Superior temporal gyrus (tissue), 1 donor: Measurements from ENCODE around the gene NT5C1A.
A peak's percentile ranks its signal among the peaks of the same experiment; 100 is the strongest.

Experiments
- DNase-seq: peaks from one replicate; pipeline ENCODE4 v3.0.0-alpha.2; 2016; ENCODE audit errors: extremely low spot score

NT5C1A gene

GRCh38 chr1:39671793-39672550, at the start of gene NT5C1A:
TSS of gene NT5C1A (minus strand) at chr1:39672107. CDS start at chr1:39672038, 69 bp downstream.
- DNase-seq, result no peak

- no peak for DNase-seq
Measured at GRCh38 chr1:39721664-39722063, 49.8 kb upstream of the NT5C1A start.

- peak; percentile 90 for DNase-seq
Measured at GRCh38 chr1:39720094-39720999, 48.4 kb upstream of the NT5C1A start.

GRCh38 chr1:39717809-39718208, 45.9 kb upstream of the NT5C1A start:
- no peak for DNase-seq

GRCh38 chr1:39713557-39713956, 41.6 kb upstream of the NT5C1A start:
- DNase-seq, result no peak

- DNase-seq, result no peak
Measured at GRCh38 chr1:39711966-39712340, 40.0 kb upstream of the NT5C1A start.

GRCh38 chr1:39711104-39711965, 39.4 kb upstream of the NT5C1A start:
- no peak for DNase-seq

- no peak for DNase-seq
Measured at GRCh38 chr1:39707506-39707905, 35.6 kb upstream of the NT5C1A start.

- no peak for DNase-seq
Measured at GRCh38 chr1:39704757-39705156, 32.9 kb upstream of the NT5C1A start.

- DNase-seq, result no peak
Measured at GRCh38 chr1:39701049-39701439, 29.1 kb upstream of the NT5C1A start.

- DNase-seq, result no peak
Measured at GRCh38 chr1:39700348-39700747, 28.4 kb upstream of the NT5C1A start.

GRCh38 chr1:39699419-39699818, 27.5 kb upstream of the NT5C1A start:
- DNase-seq, result no peak

GRCh38 chr1:39698568-39698967, 26.7 kb upstream of the NT5C1A start:
- DNase-seq, result no peak

- no peak for DNase-seq
Measured at GRCh38 chr1:39696448-39696847, 24.5 kb upstream of the NT5C1A start.

GRCh38 chr1:39695016-39695415, 23.1 kb upstream of the NT5C1A start:
- DNase-seq, result no peak

GRCh38 chr1:39694026-39694425, 22.1 kb upstream of the NT5C1A start:
- DNase-seq, result no peak

GRCh38 chr1:39692152-39693074, 20.5 kb upstream of the NT5C1A start:
- no peak for DNase-seq

GRCh38 chr1:39691383-39692151, 19.7 kb upstream of the NT5C1A start, which contains the start of gene HPCAL4:
TSS of gene HPCAL4 (minus strand) at chr1:39691433. CDS start at chr1:39684603, 6,830 bp downstream.
- DNase-seq, result peak; percentile 87

- no peak for DNase-seq
Measured at GRCh38 chr1:39690794-39691382, 19.0 kb upstream of the NT5C1A start.

GRCh38 chr1:39690225-39690624, 18.3 kb upstream of the NT5C1A start:
- DNase-seq, result no peak
